HepG2 (cell line): ENCODE data around the gene RAC2. TPM values are rescaled to one million over a fixed set of nuclear protein-coding genes. Genes with fewer than 3 reads are reported as not detected.
A peak's percentile ranks its signal among the peaks of the same experiment; 100 is the strongest.

ENCODE experiments used
- ATAC-seq: fragments of 200-7000 bp; cut with Tn5 transposase; 3 replicates; pipeline ENCODE4 v1.9.1; 2020; ENCODE audit warnings: mild to moderate bottlenecking, moderate library complexity
- BruUV-seq: library from RNA; stranded (reverse); fragments of 400-500 nt; replicated peaks from 2 replicates; lab custom pipeline; 2021; lab: Mats Ljungman, UMichigan
- CTCF ChIA-PET: fragments of 300-600 bp; formaldehyde crosslinking; extraction: SDS; loops from one replicate; lab custom pipeline; 2021; ENCODE audit warnings: low total read pairs, inconsistent platforms, low intra/inter-chr PET ratio; lab: Yijun Ruan, JAX
- POLR2A ChIA-PET: fragments of 350-600 bp; sonication (Branson Sonifier 250); formaldehyde crosslinking; loops from one replicate; lab custom pipeline; 2020; ENCODE audit warnings: antibody characterized with exemption, inconsistent platforms; lab: Yijun Ruan, JAX
- DNase-seq: peaks from one replicate; pipeline ENCODE4 v3.0.0-alpha.2; 2015; ENCODE audit warnings: low spot score
- FAIRE-seq: peaks from 3 replicates; lab custom pipeline; 2011; peaks lifted over from hg19 to GRCh38; lab: Jason Lieb, UNC
- H2AFZ ChIP-seq: one replicate; pipeline ENCODE4 v1.6.1; 2011; ENCODE audit warnings: low read length, inconsistent platforms
- H3K27ac ChIP-seq: fragments of 300-600 bp; 3 replicates; pipeline ENCODE4 v1.8.0; 2011; ENCODE audit warnings: mixed run types, mild to moderate bottlenecking, mixed read lengths, low read length, inconsistent platforms; ENCODE audit not compliant: insufficient read depth; ENCODE audit errors: extremely low read length
- H3K27me3 ChIP-seq, 2 experiments: fragments of 200-600 bp in 1 of 2; 2 replicates in 1 of 2; 3 replicates in 1 of 2; pipeline versions ENCODE4 v1.6.0 to v1.8.0; 2011; ENCODE audit warnings: low read length in 2 of 2, mild to moderate bottlenecking in 2 of 2, moderate library complexity in 2 of 2, inconsistent platforms in 1 of 2; ENCODE audit not compliant: insufficient read depth in 2 of 2, control insufficient read depth in 1 of 2
- H3K36me3 ChIP-seq, 2 experiments: fragments of 200-600 bp in 1 of 2; replicated peaks in 1 of 2; 2 replicates in 1 of 2; 3 replicates in 1 of 2; pipeline versions ENCODE4 v1.5.1 to v1.8.0; 2011; ENCODE audit warnings: low read length in 2 of 2, inconsistent platforms in 1 of 2; ENCODE audit not compliant: insufficient read depth in 2 of 2, control insufficient read depth in 1 of 2
- H3K4me1 ChIP-seq: 2 replicates; pipeline ENCODE4 v1.5.1; 2012; ENCODE audit warnings: low read length, inconsistent platforms; ENCODE audit not compliant: insufficient read depth
- H3K4me2 ChIP-seq: 2 replicates; pipeline ENCODE4 v1.6.0; 2011; ENCODE audit warnings: low read depth, low read length, inconsistent platforms
- H3K4me3 ChIP-seq, 3 experiments: fragments of 200-600 bp in 1 of 3; sonication (generic), shearing (Covaris generic) in 1 of 3; replicated peaks in 1 of 3; 2 replicates each; pipeline ENCODE4 v1.5.1; 2011 to 2016; ENCODE audit warnings: low read length in 3 of 3, inconsistent platforms in 2 of 3, low read depth in 2 of 3, mild to moderate bottlenecking in 2 of 3, control low read depth in 1 of 3, mixed read lengths in 1 of 3; ENCODE audit not compliant: insufficient read depth in 1 of 3
- H3K79me2 ChIP-seq: one replicate; pipeline ENCODE4 v1.6.1; 2011; ENCODE audit warnings: low read length, inconsistent platforms; ENCODE audit not compliant: insufficient read depth
- H3K9ac ChIP-seq: 2 replicates; pipeline ENCODE4 v1.6.0; 2011; ENCODE audit warnings: mild to moderate bottlenecking, low read depth, low read length, inconsistent platforms; ENCODE audit not compliant: insufficient read depth
- H3K9me3 ChIP-seq: 2 replicates; pipeline ENCODE4 v1.5.1; 2012; ENCODE audit warnings: mild to moderate bottlenecking, low read length
- H4K20me1 ChIP-seq: 2 replicates; pipeline ENCODE4 v1.6.0; 2011; ENCODE audit warnings: inconsistent platforms, mild to moderate bottlenecking, low read length, moderate library complexity; ENCODE audit not compliant: insufficient read depth
- BCL6 ChIP-seq: IDR thresholded peaks from 2 replicates; pipeline ENCODE4 v1.6.1; 2016; ENCODE audit warnings: missing genetic modification reagents, missing compliant biosample characterization
- FOSL2 ChIP-seq: sonication (generic); formaldehyde crosslinking; IDR thresholded peaks from 2 replicates; pipeline ENCODE4 v1.4.0; 2020; ENCODE audit warnings: missing genetic modification reagents
- FOXA3 ChIP-seq: IDR thresholded peaks from 2 replicates; pipeline ENCODE4 v1.6.1; 2016; ENCODE audit warnings: missing genetic modification reagents, missing compliant biosample characterization
- HOXA3 ChIP-seq: sonication (generic); formaldehyde crosslinking; IDR thresholded peaks from 2 replicates; pipeline ENCODE4 v1.5.0; 2020; ENCODE audit warnings: missing genetic modification reagents
- NPAS2 ChIP-seq: sonication (generic); formaldehyde crosslinking; IDR thresholded peaks from 2 replicates; pipeline ENCODE4 v1.8.0; 2022; ENCODE audit warnings: mild to moderate bottlenecking, missing genetic modification reagents, borderline replicate concordance
- PCBP2 ChIP-seq: fragments of 200-400 bp; formaldehyde crosslinking; optimal IDR thresholded peaks from 2 replicates; pipeline ENCODE3; 2018; ENCODE audit warnings: low read length, low read depth; ENCODE audit not compliant: poor library complexity, severe bottlenecking
- PHB2 ChIP-seq: fragments of 450-650 bp; IDR thresholded peaks from 2 replicates; pipeline ENCODE4 v1.6.1; 2018; ENCODE audit not compliant: partially characterized antibody
- SETDB1 ChIP-seq: sonication (generic); formaldehyde crosslinking; IDR thresholded peaks from 2 replicates; pipeline ENCODE4 v1.5.1; 2020; ENCODE audit warnings: missing genetic modification reagents, mild to moderate bottlenecking, borderline replicate concordance
- SOX13 ChIP-seq, 3 experiments: fragments of 450-650 bp in 1 of 3; sonication (generic) in 1 of 3; formaldehyde crosslinking in 1 of 3; IDR thresholded peaks in 2 of 3; conservative IDR thresholded peaks in 1 of 3; 2 replicates each; pipeline versions ENCODE4 v1.5.0 to v1.6.1; 2016 to 2020; ENCODE audit warnings: antibody characterized with exemption in 1 of 3, mild to moderate bottlenecking in 1 of 3, missing compliant biosample characterization in 1 of 3, missing genetic modification reagents in 1 of 3, moderate library complexity in 1 of 3
- YEATS4 ChIP-seq: sonication (generic); formaldehyde crosslinking; IDR thresholded peaks from 2 replicates; pipeline ENCODE4 v1.4.0; 2020; ENCODE audit warnings: missing genetic modification reagents, borderline replicate concordance
- ZNF225 ChIP-seq: sonication (generic); formaldehyde crosslinking; IDR thresholded peaks from 2 replicates; pipeline ENCODE4 v1.4.0; 2020; ENCODE audit warnings: mild to moderate bottlenecking, missing genetic modification reagents
- ZNF598 ChIP-seq: sonication (generic); formaldehyde crosslinking; IDR thresholded peaks from 2 replicates; pipeline ENCODE4 v1.5.1; 2020; ENCODE audit warnings: mild to moderate bottlenecking, missing genetic modification reagents, borderline replicate concordance
- ZNF878 ChIP-seq: sonication (generic); formaldehyde crosslinking; IDR thresholded peaks from 2 replicates; pipeline ENCODE4 v1.8.1; 2023; ENCODE audit warnings: mild to moderate bottlenecking, missing genetic modification reagents, moderate library complexity
- ZSCAN9 ChIP-seq: IDR thresholded peaks from 2 replicates; pipeline ENCODE4 v1.6.1; 2016; ENCODE audit warnings: borderline replicate concordance
- WGBS: methylation state at CpG from one replicate; pipeline ENCODE4 v1.1.6; 2017; ENCODE audit warnings: low lambda C conversion rate; 5-methylcytosine and 5-hydroxymethylcytosine counted together
- in situ Hi-C: cut with HindIII; loops from 2 replicates; pipeline ENCODE4 v1.10.0; 2017; ENCODE audit warnings: low pct_unique_long_range_greater_than_20kb; ENCODE audit not compliant: extremely low pct_ligation_motif_present
- intact Hi-C: fragments of 100-400 bp; cut with micrococcal nuclease; formaldehyde crosslinking; loops from one replicate; pipeline ENCODE4 v1.10.0; 2022; ENCODE audit not compliant: unreplicated experiment
- polyA plus RNA-seq, 8 experiments: library from polyadenylated mRNA; depleted of rRNA in 3 of 8; stranded (reverse) in 7 of 8; unstranded in 1 of 8; fragments of >200 nt; fragmentation: Illumina TruSeq in 4 of 8; extraction: Trizol in 4 of 8; gene quantifications; 2 replicates each; pipeline versions ENCODE4 v1.2.1 to v1.2.3, GENCODE V29; 2011 to 2016; ENCODE audit warnings: low read depth in 4 of 8, missing spikeins in 1 of 8, mixed read lengths in 1 of 8; ENCODE audit not compliant: insufficient read depth in 1 of 8
- total RNA-seq, 5 experiments: library from RNA; depleted of rRNA; stranded (reverse); fragments of >200 nt; fragmentation: Illumina TruSeq; extraction: Trizol; gene quantifications; 2 replicates each; pipeline ENCODE4 v1.2.3, GENCODE V29; 2016; ENCODE audit warnings: low read depth in 1 of 5
- TF ChIP-seq, protein P1 (sequence below): sonication (generic); formaldehyde crosslinking; IDR thresholded peaks from 2 replicates; pipeline ENCODE4 v1.5.1; 2020; ENCODE audit warnings: missing genetic modification reagents, mild to moderate bottlenecking, borderline replicate concordance
- TF ChIP-seq, protein P2 (sequence below): sonication (generic); formaldehyde crosslinking; IDR thresholded peaks from 2 replicates; pipeline ENCODE4 v1.5.1; 2020; ENCODE audit warnings: mild to moderate bottlenecking, missing genetic modification reagents, borderline replicate concordance

RAC2 gene
- total and polyA plus RNA-seq, 2 of the 13 experiments (the other 11 are each of a cell fraction or from before 2014, with no cell fraction given), result 0.73 TPM; not detected in 1

DNA sequence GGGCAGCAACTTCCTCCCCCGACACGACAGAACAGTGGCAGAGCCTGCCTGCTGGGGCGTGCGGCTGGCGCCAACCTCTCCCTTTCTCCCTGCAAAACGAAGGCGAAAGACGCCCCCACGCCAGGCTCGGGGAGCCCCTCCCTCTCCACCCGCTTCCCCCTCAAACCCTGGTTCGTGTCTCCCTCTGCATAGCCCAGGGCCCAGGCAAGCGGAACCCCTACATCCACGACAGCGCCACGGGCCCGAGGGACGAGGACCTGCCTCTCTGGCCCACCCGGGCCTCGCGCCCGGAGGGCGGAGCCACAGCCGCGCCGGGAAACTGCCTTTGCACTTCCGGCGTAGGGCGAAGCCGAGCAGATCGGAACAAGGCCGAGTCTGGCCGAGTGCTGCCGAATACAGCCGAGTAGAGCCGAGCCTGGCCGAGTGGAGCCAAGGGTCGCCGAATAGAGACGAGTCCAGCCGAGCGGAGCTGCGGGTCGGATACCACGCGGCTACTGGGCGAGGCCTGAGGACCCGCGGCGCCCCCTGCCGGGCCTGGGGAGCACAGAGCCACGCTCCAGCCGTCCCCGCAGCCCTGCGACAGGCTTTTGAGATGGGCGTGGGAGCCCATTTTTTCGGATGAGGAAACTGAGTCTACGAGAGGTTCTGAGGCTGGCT is 44.8 kb downstream of the RAC2 start:
- WGBS, result 0% methylated on average over 4 of the region's 58 CpGs
- Histone ChIP-seq H3K9me3 (no peaks in the 10 kb centered on the region), H3K79me2 (no peaks in the 10 kb centered on the region), H3K4me1 (peaks cover 69% of the 10 kb centered on the region), H3K27me3 (no peaks in the 10 kb centered on the region), H3K27ac (peak overlapping the region; percentile 90), H4K20me1 (peaks cover 3% of the 10 kb centered on the region; the same call in 1 of the 2 replicates), H3K36me3 (no peaks in the 10 kb centered on the region), H3K9ac (peak overlapping the region; percentile 94), H3K4me3 (peak overlapping the region; percentile 70 to 80 (median 73); a peak in 5 of 6 replicates), H2AFZ (peak overlapping the region; percentile 32), H3K4me2 (peak overlapping the region; percentile 99)
- DNase-seq (peak; percentile 93), ATAC-seq (peak; percentile 87), FAIRE-seq (peak; percentile 93)
- no TSS peak for BruUV-seq
- in situ Hi-C loops, result loop anchor here (5.0 kb wide), 1 partner anchor 37 kb away; no protein-coding TSS in a partner anchor
- intact Hi-C loops, result loop anchor here (1.0 to 5.0 kb wide), 2 partner anchors 122 to 167 kb away; no protein-coding TSS in a partner anchor
- CTCF ChIA-PET, result interaction anchor here (1.0 to 5.1 kb wide), 4 partner anchors 32 to 122 kb away, joined by 3 to 57 read pairs (median 12); no protein-coding TSS in a partner anchor
- POLR2A ChIA-PET, result interaction anchor here (0.9 to 2.5 kb wide), 12 partner anchors 10 to 303 kb away, joined by 3 to 17 read pairs (median 4); partner anchors contain the start of genes C1QTNF6, MPST and TST
- TF ChIP-seq SETDB1 (CRISPR knock-in tag) (no peak), BCL6 (CRISPR knock-in tag) (no peak), FOXA3 (CRISPR knock-in tag) (no peak), FOSL2 (CRISPR knock-in tag) (no peak; the same call in 1 of the 2 replicates), SOX13 (IDR thresholded peaks at IDR 0.05) (no peak), SOX13 (CRISPR knock-in tag; conservative IDR thresholded peaks at IDR 0.05 in 1 of 2, IDR thresholded peaks at IDR 0.05 in 1 of 2) (no peak), YEATS4 (CRISPR knock-in tag) (peak; percentile 88), ZNF598 (0 out of 2 replicates have a peak, but pooled peaks have one; percentile 72), ZSCAN9 (CRISPR knock-in tag) (no peak), HOXA3 (CRISPR knock-in tag) (peak; percentile 64), ZNF878 (CRISPR knock-in tag) (no peak), NPAS2 (CRISPR knock-in tag) (no peak), ZNF225 (CRISPR knock-in tag) (no peak; the same call in 1 of the 2 replicates), PHB2 (no peak), PCBP2 (no peak)
- TF ChIP-seq, protein P1, sequence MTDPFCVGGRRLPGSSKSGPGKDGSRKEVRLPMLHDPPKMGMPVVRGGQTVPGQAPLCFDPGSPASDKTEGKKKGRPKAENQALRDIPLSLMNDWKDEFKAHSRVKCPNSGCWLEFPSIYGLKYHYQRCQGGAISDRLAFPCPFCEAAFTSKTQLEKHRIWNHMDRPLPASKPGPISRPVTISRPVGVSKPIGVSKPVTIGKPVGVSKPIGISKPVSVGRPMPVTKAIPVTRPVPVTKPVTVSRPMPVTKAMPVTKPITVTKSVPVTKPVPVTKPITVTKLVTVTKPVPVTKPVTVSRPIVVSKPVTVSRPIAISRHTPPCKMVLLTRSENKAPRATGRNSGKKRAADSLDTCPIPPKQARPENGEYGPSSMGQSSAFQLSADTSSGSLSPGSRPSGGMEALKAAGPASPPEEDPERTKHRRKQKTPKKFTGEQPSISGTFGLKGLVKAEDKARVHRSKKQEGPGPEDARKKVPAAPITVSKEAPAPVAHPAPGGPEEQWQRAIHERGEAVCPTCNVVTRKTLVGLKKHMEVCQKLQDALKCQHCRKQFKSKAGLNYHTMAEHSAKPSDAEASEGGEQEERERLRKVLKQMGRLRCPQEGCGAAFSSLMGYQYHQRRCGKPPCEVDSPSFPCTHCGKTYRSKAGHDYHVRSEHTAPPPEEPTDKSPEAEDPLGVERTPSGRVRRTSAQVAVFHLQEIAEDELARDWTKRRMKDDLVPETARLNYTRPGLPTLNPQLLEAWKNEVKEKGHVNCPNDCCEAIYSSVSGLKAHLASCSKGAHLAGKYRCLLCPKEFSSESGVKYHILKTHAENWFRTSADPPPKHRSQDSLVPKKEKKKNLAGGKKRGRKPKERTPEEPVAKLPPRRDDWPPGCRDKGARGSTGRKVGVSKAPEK (CRISPR knock-in tag), result no peak
- TF ChIP-seq, protein P2, sequence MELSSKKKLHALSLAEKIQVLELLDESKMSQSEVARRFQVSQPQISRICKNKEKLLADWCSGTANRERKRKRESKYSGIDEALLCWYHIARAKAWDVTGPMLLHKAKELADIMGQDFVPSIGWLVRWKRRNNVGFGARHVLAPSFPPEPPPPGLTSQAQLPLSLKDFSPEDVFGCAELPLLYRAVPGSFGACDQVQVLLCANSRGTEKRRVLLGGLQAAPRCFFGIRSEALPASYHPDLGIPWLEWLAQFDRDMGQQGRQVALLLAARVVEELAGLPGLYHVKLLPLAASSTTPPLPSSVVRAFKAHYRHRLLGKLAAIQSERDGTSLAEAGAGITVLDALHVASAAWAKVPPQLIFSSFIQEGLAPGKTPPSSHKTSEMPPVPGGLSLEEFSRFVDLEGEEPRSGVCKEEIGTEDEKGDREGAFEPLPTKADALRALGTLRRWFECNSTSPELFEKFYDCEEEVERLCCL (CRISPR knock-in tag), result no peak
